IPS-20b (cell line): ENCODE data around the gene CSNK2A3.

Source experiments
- H3K27ac ChIP-seq: one replicate; pipeline ENCODE4 v1.5.1; 2013; ENCODE audit warnings: low read length
- H3K27me3 ChIP-seq: 2 replicates; pipeline ENCODE4 v1.6.1; 2013; ENCODE audit warnings: mild to moderate bottlenecking, low read length, inconsistent platforms; ENCODE audit not compliant: insufficient read depth
- H3K36me3 ChIP-seq: 2 replicates; pipeline ENCODE4 v1.6.1; 2013; ENCODE audit warnings: low read depth, mild to moderate bottlenecking, inconsistent platforms, low read length, moderate library complexity; ENCODE audit not compliant: insufficient read depth
- H3K4me1 ChIP-seq: 2 replicates; pipeline ENCODE4 v1.6.1; 2013; ENCODE audit warnings: mild to moderate bottlenecking, control low read depth, inconsistent platforms, low read length, moderate library complexity; ENCODE audit not compliant: insufficient read depth
- H3K4me3 ChIP-seq: 2 replicates; pipeline ENCODE4 v1.5.1; 2013; ENCODE audit warnings: mild to moderate bottlenecking, low read length, inconsistent platforms
- H3K9ac ChIP-seq: 2 replicates; pipeline ENCODE4 v1.6.1; 2013; ENCODE audit warnings: low read depth, mild to moderate bottlenecking, inconsistent platforms, low read length, moderate library complexity
- H3K9me3 ChIP-seq: 2 replicates; pipeline ENCODE4 v1.6.1; 2013; ENCODE audit warnings: mild to moderate bottlenecking, low read depth, low read length, inconsistent platforms; ENCODE audit not compliant: insufficient read depth

CSNK2A3 gene

DNA sequence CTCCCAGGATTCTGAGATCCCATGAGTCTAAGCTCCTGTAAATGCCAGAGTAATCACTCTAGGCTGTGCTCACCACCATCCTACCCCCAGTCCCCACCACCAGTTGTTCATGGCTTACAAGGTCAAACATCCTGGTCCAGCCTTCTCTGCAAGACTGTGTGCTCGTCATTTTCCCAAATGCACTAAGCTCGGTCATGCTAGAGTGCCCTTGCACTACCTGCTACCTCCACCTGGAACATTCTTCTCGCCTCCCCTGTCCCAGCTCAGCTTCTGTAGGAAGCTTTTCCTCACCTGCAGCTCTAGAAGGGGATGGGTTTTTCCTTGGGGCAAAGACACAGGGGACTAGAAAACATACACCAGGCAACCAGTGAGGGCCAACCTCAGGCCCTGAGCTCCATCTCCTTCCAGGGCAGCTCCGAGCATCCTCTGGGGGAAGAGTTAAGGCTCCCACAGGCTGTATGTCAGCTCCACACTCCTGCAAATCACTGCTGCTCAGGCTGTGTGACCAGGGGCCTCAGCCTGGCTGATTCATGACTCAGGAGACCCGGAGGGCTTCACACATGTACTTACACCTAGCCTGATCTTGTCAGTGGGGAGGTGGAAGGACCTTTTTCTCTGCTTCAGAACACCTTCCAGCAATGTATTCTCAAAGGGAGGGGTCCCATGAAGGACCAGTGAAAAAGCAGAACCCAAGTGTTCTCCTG lies 37.2 kb upstream of the CSNK2A3 start:
- peaks cover 4% of the 10 kb centered on the region; the same call in 1 of the 2 replicates for H3K4me1 ChIP-seq
- no peak overlapping the region for H3K4me3 ChIP-seq
- H3K27me3 ChIP-seq = no peaks in the 10 kb centered on the region
- H3K9ac ChIP-seq = no peak overlapping the region
- H3K36me3 ChIP-seq = no peaks in the 10 kb centered on the region
- no peak overlapping the region for H3K27ac ChIP-seq
- no peaks in the 10 kb centered on the region for H3K9me3 ChIP-seq

GRCh38 chr11:11389238-11389637 lies 36.2 kb upstream of the CSNK2A3 start:
- Histone ChIP-seq H3K9ac (no peak overlapping the region), H3K4me1 (peaks cover 4% of the 10 kb centered on the region; the same call in 1 of the 2 replicates), H3K36me3 (no peaks in the 10 kb centered on the region), H3K4me3 (no peak overlapping the region), H3K27me3 (no peaks in the 10 kb centered on the region), H3K27ac (no peak overlapping the region), H3K9me3 (no peaks in the 10 kb centered on the region)

DNA sequence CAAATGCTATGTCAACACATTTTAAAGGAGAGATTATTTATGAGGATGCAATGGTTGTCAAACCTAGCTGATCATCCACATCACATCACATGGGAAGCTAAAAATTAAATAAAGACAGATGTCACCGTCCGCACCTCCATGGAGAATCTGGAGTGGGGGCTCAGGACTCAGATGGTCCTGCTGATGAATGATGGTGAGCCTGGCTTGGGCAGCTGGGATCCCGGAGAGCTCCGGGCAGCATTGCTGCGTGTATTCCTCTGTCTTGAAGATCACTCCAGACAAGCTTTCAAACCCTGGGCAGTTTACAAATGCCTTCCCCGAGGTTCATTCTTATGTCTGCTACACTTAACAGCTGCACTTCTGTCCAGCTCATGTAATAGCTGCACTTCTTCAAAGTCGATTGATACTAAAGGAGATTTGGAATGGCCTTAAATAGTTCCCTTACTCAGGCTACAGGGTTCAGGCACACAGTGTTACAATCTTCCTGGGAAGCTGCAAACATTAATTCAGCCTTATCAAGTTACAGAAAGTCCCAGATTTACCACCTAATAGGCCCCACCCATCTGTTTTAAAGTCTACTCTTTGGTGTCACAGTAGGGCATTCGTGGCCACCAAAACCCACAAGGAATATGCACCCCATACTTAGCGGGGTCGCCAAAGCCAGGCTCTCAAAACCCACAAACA lies 34.7 kb upstream of the CSNK2A3 start:
- Histone ChIP-seq H3K4me3 (no peak overlapping the region), H3K9me3 (no peaks in the 10 kb centered on the region), H3K27me3 (no peaks in the 10 kb centered on the region), H3K36me3 (no peaks in the 10 kb centered on the region), H3K27ac (no peak overlapping the region), H3K9ac (no peak overlapping the region), H3K4me1 (peaks cover 4% of the 10 kb centered on the region; the same call in 1 of the 2 replicates)

DNA sequence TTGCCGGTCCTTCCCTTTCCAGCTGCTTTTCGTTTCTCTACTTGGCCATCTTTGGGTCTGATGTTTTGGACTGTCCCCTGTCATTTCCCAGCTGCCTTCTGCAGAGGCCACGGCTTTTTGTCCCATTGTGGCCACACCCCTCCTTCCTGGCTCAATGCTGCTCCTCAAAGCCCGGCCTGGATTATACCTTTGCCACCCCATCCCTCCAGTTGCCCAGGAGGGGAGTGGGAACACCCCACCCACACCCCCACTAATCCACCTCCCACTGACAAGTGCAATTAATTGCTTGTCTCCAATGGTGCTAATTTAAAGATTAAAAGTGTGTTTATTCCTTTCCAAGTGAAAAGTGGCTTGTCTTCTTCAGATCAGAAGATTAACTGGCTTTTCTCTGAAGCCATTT lies 34.2 kb upstream of the CSNK2A3 start:
- H3K9me3 ChIP-seq = no peaks in the 10 kb centered on the region; the same call in 1 of the 2 replicates
- no peak overlapping the region for H3K9ac ChIP-seq
- H3K27ac ChIP-seq = no peak overlapping the region
- no peak overlapping the region for H3K4me3 ChIP-seq
- H3K4me1 ChIP-seq = peaks cover 4% of the 10 kb centered on the region; the same call in 1 of the 2 replicates
- H3K27me3 ChIP-seq = no peaks in the 10 kb centered on the region
- H3K36me3 ChIP-seq = no peaks in the 10 kb centered on the region

- H3K27me3 ChIP-seq = no peaks in the 10 kb centered on the region
- H3K27ac ChIP-seq = no peak overlapping the region
- no peaks in the 10 kb centered on the region; the same call in 1 of the 2 replicates for H3K9me3 ChIP-seq
- H3K4me1 ChIP-seq = peaks cover 4% of the 10 kb centered on the region; the same call in 1 of the 2 replicates
- H3K36me3 ChIP-seq = no peaks in the 10 kb centered on the region
- H3K9ac ChIP-seq = no peak overlapping the region
- H3K4me3 ChIP-seq = no peak overlapping the region
These were observed 31.8 kb upstream of the CSNK2A3 start for GRCh38 chr11:11384829-11385228.

DNA sequence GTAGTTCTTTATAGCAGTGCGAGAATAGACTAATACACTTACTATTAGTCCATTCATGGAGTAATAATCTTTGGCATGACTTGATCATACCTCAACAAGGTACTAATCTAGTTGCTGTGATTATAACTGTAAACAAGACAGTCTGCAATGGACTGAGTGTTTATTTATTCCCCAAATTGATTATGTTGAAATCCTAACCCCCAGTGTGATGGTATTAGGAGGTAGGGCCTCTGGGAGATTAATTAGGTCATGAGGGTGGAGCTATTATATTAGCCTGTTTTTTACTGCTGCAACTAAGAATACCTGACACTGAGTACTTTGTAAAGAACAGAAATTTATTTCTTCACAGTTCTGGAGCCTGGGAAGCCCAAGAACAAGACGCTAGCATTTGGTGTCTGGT lies 30.9 kb upstream of the CSNK2A3 start:
- Histone ChIP-seq H3K4me1 (peaks cover 4% of the 10 kb centered on the region; the same call in 1 of the 2 replicates), H3K9me3 (no peaks in the 10 kb centered on the region; the same call in 1 of the 2 replicates), H3K4me3 (no peak overlapping the region), H3K36me3 (no peaks in the 10 kb centered on the region), H3K27me3 (no peaks in the 10 kb centered on the region), H3K9ac (no peak overlapping the region), H3K27ac (no peak overlapping the region)

DNA sequence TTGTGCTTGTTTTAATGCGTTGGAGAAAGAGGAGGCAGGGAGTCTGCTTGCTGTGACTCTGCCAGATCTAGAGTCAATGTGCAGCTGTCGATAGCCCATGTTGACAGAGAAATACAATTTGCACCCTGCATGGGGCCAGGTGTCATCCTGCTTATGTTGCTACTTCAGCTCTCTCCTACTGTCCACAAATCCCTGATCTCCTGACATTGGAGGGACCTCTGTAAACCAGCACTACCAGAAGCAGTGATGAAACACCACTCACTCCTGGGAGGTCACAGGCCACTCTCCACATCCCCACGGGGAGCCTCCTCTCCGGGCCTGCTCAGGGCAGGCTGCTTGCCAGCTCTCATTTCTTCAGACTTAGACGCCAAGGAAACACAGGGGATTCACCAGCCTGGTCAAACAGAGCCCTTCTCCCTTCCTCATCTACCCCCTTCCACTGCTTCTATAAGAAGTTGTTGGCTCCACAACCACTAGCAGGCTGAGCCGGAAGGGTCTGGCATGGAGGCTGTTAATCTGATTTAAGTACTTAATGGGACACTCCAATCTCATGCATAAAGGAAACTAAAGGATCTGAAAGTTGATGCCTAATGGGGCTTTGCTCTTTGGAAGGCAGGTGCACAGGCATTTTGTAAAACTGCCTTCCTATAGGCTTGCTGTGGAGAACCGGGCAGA lies 29.9 kb upstream of the CSNK2A3 start:
- Histone ChIP-seq H3K27ac (no peak overlapping the region), H3K4me1 (peaks cover 4% of the 10 kb centered on the region; the same call in 1 of the 2 replicates), H3K4me3 (no peak overlapping the region), H3K9me3 (no peaks in the 10 kb centered on the region; the same call in 1 of the 2 replicates), H3K27me3 (no peaks in the 10 kb centered on the region), H3K9ac (no peak overlapping the region), H3K36me3 (no peaks in the 10 kb centered on the region)

DNA sequence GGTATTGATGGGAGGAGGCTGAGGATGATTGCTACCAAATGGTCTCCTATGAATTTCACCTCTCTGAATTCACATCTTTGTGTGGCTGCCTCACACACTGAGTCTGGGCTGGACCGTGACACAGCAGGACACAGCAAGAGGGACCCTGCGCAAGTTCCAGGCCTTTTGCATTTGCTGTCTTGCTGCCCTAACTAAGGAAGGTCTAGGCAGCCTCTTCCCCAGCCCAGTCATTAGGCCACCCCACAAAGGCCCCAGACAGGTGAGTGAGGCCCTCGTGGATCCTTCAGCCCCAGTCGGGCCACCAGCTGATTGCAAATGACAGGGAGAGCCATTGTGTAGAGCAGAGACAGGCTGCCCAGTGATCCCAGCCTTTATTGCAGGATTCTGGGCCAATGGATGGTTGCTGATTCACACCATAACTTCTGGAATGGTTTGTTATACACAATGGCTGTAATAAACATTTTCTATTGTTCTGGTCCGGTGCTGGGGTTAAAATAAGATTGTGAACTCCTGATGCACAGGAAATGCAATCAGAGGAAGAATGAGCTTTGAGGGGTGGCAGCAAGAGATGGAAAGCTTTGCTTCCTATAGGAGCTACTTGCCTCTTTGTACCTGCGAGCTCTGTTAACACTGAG lies 28.5 kb upstream of the CSNK2A3 start:
- no peaks in the 10 kb centered on the region for H3K27me3 ChIP-seq
- H3K36me3 ChIP-seq = no peaks in the 10 kb centered on the region
- H3K9me3 ChIP-seq = no peaks in the 10 kb centered on the region; the same call in 1 of the 2 replicates
- no peak overlapping the region for H3K4me3 ChIP-seq
- no peaks in the 10 kb centered on the region for H3K4me1 ChIP-seq
- H3K27ac ChIP-seq = no peak overlapping the region
- no peak overlapping the region for H3K9ac ChIP-seq

GRCh38 chr11:11380883-11381282 lies 27.8 kb upstream of the CSNK2A3 start:
- no peaks in the 10 kb centered on the region for H3K36me3 ChIP-seq
- no peak overlapping the region for H3K27ac ChIP-seq
- no peak overlapping the region for H3K9ac ChIP-seq
- no peaks in the 10 kb centered on the region; the same call in 1 of the 2 replicates for H3K9me3 ChIP-seq
- H3K4me1 ChIP-seq = no peaks in the 10 kb centered on the region
- H3K27me3 ChIP-seq = no peaks in the 10 kb centered on the region
- H3K4me3 ChIP-seq = no peak overlapping the region

DNA sequence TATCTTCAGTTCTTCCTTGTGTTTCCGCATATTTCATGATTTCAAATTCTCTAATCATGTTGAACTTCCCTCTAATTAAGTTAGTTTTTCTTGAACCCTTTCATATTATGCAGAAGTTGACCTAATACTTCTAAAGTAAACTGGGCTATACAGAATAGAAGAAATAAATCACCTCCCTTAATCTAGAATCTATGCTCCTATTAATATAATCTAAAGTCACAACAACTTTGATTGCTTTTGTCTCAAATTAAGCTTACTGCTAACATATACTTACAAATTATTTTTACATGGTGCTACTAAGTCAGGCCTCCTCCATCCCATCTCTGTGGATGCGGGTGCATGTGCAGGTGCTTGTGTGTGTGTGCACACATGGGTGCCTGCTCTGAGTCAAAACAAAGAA lies 27.3 kb upstream of the CSNK2A3 start:
- no peaks in the 10 kb centered on the region for H3K4me1 ChIP-seq
- no peak overlapping the region for H3K9ac ChIP-seq
- H3K9me3 ChIP-seq = no peaks in the 10 kb centered on the region; the same call in 1 of the 2 replicates
- H3K36me3 ChIP-seq = no peaks in the 10 kb centered on the region
- no peaks in the 10 kb centered on the region for H3K27me3 ChIP-seq
- no peak overlapping the region for H3K4me3 ChIP-seq
- H3K27ac ChIP-seq = no peak overlapping the region

- Histone ChIP-seq H3K9ac (no peak overlapping the region), H3K27me3 (no peaks in the 10 kb centered on the region), H3K4me3 (no peak overlapping the region), H3K4me1 (no peaks in the 10 kb centered on the region), H3K27ac (no peak overlapping the region), H3K36me3 (no peaks in the 10 kb centered on the region), H3K9me3 (no peaks in the 10 kb centered on the region; the same call in 1 of the 2 replicates)
These were observed 26.6 kb upstream of the CSNK2A3 start for GRCh38 chr11:11379661-11380060.
